Thyroid gland (tissue), 4 donors: ENCODE results near the gene PGP.

ENCODE experiments used
- CTCF ChIP-seq, 6 experiments: fragments of 200-600 bp in 3 of 6; fragments of 450-650 bp in 3 of 6; sonication (generic) in 3 of 6; IDR thresholded peaks; one replicate each; pipeline ENCODE4 v1.5.1; 2016 to 2019; ENCODE audit warnings: antibody characterized with exemption in 6 of 6, mild to moderate bottlenecking in 2 of 6, inconsistent platforms in 1 of 6, moderate library complexity in 1 of 6
- POLR2A ChIP-seq, 2 donors: fragments of 450-650 bp; IDR thresholded peaks; one replicate each; pipeline ENCODE4 v1.6.1; 2017; ENCODE audit warnings: antibody characterized with exemption in 2 of 2, mild to moderate bottlenecking in 2 of 2, moderate library complexity in 1 of 2

DNA sequence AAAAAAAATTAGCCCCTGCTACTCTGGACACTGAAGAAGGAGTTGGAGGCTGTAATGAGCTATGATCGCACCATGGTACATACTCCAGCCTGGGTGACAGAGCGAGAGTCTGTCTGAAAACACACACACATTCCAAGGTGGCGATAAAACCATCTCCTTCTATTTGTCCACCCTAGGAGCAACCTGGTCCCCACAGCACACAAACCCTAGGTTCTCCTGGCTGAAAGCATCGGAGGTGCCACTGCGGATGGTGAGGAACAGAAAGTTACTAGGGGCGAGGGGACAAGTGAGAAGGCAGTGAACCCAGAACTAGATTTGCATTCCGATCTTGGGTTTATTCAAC is 38.1 kb upstream of the PGP start:
- TF ChIP-seq CTCF (IDR thresholded peaks at IDR 0.05) (no peak), POLR2A (IDR thresholded peaks at IDR 0.05) (no peak)
